Measurements from ENCODE around the gene LINC01488. TPM values are rescaled to one million over a fixed set of nuclear protein-coding genes. Genes with fewer than 3 reads are reported as not detected.

Gene LINC01488
- total and polyA plus RNA-seq, 4 donors = not detected

DNA sequence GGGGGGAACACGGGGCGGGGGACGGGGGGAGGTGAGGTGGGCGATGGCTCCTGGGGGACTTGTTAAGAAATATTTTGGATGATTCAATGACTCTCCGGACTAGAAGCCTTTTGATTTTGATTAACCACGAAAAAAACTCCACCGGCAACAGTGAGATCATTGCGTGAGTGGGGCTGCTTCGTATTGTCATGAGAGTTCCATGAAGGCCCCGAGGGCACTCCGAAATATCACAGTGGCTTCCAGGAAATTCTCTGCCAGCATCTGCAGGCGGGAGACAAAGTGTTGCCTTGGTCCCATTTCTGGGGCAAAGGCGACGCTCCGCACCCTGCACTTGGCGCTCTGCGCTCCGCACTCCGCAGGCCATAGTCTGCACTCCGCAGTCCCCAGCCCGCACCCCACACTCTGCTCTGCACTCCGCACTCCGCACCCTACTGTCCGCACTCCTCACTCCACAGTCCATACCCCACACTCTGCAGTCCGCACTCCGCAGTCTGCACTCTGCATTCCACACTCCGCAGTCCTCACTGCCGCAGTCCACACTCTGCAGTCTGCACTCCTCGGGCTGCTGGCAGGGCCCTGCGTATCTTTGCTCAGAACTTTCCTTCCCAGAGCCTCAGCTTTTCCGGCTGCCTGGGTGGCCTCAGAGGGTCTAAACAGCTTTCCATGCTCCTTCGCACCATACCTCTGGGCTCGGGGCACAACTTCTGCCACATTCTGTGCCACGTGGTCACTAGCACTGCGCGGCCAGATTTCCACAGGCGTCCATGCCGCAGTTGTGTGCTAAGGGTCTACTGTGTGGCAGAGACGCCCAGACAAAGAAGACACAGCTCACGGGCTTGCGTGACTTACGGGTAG, 61.1 kb downstream of the LINC01488 start:
- H3K4me3 ChIP-seq (ENCODE audit: low read depth, low read length) = no peak overlapping the region
- no peaks in the 10 kb centered on the region for H3K36me3 ChIP-seq (ENCODE audit: control insufficient read depth, insufficient read depth, low read length)
- no peaks in the 10 kb centered on the region for H3K27me3 ChIP-seq (ENCODE audit: control insufficient read depth, insufficient read depth, low read length)
- 87% methylated on average over 38 of the region's 42 CpGs for WGBS (ENCODE audit: insufficient coverage)
- no peak overlapping the region for H3K27ac ChIP-seq (ENCODE audit: low read depth, low read length)
- peaks cover 37% of the 10 kb centered on the region for H3K4me1 ChIP-seq (ENCODE audit: control insufficient read depth, insufficient read depth, low read length)
- no peaks in the 10 kb centered on the region for H3K9me3 ChIP-seq (ENCODE audit: control insufficient read depth, insufficient read depth, low read length)
- no peak for DNase-seq (ENCODE audit: low read depth in 4 of 6, low spot score in 6 of 6)

Other genes with a start within 250 kb of the LINC01488 start
- gene MYEOV, start 187.5 kb upstream of the LINC01488 start, total RNA-seq = under 1 TPM in 1 of 2 donors, not detected in 1; 0.39 TPM
- gene MYEOV, start 187.5 kb upstream of the LINC01488 start, polyA plus RNA-seq (ENCODE audit: insufficient read length in 2 of 2) = not detected
- gene CCND1, start 159.5 kb downstream of the LINC01488 start, total RNA-seq = 100 to 1,000 TPM in 1 of 2 donors, 10 to 100 TPM in 1; 60.8 to 226 TPM
- gene CCND1, start 159.5 kb downstream of the LINC01488 start, polyA plus RNA-seq (ENCODE audit: insufficient read length in 2 of 2) = 10 to 100 TPM; 59.0 to 66.2 TPM
- gene LTO1, start 193.7 kb downstream of the LINC01488 start, total RNA-seq = 10 to 100 TPM; 11.2 to 17.5 TPM
- gene LTO1, start 193.7 kb downstream of the LINC01488 start, polyA plus RNA-seq (ENCODE audit: insufficient read length in 2 of 2) = 10 to 100 TPM; 21.5 to 36.6 TPM
- gene FGF19, start 222.4 kb downstream of the LINC01488 start, total RNA-seq = not detected
- under 1 TPM; 0.44 to 0.48 TPM for gene FGF19, start 222.4 kb downstream of the LINC01488 start, polyA plus RNA-seq (ENCODE audit: insufficient read length in 2 of 2)